Ureter (tissue), 1 donor: ENCODE measurements around the gene NCKAP5. TPM values are rescaled to one million over a fixed set of nuclear protein-coding genes. Genes with fewer than 3 reads are reported as not detected.
"Not testable (repeated sequence)": the region's sequence is repeated elsewhere in the genome, so short reads cannot be mapped to it uniquely, and the experiment has no call there.

Source experiments
- DNase-seq: peaks from one replicate; pipeline ENCODE4 v3.0.0-alpha.2; 2020; ENCODE audit warnings: low spot score
- total RNA-seq: library from RNA; stranded (reverse); gene quantifications from one replicate; pipeline ENCODE4 v1.2.4, GENCODE V29; 2023
- donor health status: DM: yes; HTN: yes; CAD: no.

Gene NCKAP5
- total RNA-seq, 1 donor from 2014 or later = 7.3 TPM

DNA sequence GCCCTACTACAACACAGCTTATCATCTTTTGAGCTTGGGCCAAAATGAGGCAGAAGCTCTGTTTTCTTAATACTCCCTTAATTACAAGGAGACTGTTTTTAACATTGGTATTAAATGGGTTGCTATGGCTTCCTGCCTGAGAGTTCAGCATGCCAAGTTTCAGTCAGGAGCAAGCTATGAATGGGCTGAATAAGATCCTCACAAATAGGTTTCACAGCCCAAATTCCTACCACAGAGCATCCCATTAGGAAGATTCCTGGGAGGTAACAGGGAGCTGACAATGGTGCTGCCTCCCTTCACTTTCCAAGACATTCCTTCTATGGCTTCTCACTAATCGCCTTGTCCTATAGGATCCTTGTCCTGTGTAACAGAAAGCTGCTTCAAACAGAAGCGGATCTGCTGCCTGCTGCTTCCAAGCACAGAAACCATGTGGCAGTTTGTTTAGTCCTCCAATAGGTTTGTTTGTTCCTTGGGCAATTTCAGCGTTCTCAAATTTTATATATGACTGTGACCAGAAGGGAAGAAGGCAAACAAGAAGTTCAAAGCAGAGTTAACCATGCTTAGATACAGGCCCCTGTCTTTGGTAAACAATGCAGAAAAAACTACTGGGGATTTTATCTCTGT is 70.9 kb downstream of the NCKAP5 start:
- DNase-seq = no peak

GRCh38 chr2:133496501-133497269 is 71.6 kb downstream of the NCKAP5 start:
- DNase-seq = no peak

DNA sequence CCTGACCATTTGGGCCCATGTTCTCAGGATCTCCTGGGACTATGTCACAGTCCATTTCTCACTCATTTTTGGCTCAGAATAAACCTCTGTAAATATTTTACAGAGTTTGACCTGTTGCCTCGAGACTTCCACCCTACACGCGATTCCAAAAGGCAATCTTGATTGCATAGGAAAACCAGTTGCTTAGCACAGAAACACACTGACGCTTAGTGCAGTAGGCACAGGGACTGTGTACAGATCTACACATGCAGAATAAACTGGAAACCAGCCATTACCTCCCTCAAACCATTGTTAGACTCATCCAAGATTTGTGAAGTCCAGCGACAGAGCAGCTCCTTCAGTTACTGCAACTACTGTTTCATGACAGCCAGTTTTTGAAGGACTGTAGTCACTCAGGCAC is 73.0 kb downstream of the NCKAP5 start:
- DNase-seq = no peak

DNA sequence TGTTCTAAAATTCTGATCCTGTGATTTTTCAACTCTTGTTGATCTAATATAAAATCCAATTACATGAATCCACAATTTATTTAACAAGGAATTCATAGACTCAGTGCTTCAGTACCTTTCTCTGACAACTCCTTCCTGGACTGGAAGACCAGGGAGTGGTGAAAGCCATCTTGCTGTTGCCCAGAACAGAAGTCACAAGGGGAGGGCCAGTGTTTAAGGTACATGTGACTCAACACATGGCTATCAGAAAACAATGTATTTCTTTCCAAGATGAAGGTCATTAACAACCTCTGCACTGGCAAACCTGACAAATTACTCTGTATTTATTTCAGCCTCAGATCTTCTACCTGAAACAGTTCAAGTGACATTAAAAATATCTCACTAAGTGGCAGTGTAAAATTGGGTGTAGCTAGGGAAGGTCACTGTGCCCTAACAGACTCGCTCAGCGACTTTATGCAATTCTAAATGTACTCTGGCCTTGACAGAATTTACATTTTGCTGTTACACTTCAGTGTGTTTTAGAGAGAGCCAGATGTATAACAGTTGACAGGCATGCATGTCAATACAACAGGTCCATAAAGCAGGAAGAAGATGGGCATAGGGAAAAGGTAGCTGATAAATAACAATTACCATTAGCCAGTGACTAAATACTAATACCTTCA is 75.4 kb downstream of the NCKAP5 start:
- DNase-seq = no peak

DNA sequence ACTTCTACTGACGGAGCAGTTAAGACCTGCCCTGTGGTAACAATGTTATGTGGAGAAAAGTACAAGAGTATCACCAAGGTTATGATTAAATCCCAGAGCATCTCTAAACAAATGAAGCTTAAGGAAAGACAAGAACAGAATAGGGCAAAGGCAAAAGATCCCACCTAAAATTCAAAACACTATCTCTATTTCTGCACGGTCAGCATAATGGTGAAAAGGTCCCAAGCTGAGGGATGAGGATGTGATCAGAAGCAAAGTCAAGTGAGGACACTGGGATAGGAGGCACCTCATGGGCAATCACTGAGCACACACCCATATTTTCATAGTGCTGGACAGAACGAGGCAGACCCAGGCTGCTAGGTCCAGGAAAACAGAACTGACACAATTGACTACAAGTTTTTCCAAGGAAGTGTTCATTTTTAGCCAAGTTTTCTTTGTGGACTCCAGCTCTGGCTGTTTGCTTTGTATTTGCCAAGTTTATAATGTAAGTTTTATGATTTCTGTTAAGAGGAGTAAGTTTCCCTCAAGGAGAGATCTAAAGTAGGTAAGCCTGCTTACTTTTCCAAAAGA is 77.8 kb downstream of the NCKAP5 start:
- DNase-seq = no peak

GRCh38 chr2:133489641-133490410 is 78.4 kb downstream of the NCKAP5 start:
- DNase-seq = no peak

- no peak for DNase-seq
These were observed 79.1 kb downstream of the NCKAP5 start for GRCh38 chr2:133489146-133489545.

- no peak for DNase-seq
These were observed 81.5 kb downstream of the NCKAP5 start for GRCh38 chr2:133486771-133487191.

GRCh38 chr2:133485868-133486267 is 82.4 kb downstream of the NCKAP5 start:
- no peak for DNase-seq

- DNase-seq = no peak
These were observed 83.5 kb downstream of the NCKAP5 start for GRCh38 chr2:133484784-133485183.

GRCh38 chr2:133484106-133484505 is 84.2 kb downstream of the NCKAP5 start:
- DNase-seq = no peak

DNA sequence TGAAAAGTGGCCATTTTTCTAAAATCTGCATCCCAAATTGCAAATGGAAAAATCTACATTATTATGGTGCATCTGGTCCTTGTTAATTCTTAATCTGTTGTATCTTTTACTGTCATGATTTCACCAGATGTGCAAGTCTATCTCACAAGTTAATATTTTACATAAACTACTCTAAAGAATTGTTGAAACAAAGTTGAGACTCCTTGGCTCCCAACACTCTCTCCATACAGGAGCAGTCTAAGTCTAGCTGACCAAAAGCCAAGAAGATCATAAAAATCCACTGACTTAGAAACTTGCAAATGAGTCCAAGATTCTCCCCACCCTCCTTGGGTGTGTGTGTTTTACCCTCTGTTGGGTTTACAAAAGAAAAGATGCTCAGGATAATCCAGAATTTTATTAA is 85.1 kb downstream of the NCKAP5 start:
- no peak for DNase-seq

DNA sequence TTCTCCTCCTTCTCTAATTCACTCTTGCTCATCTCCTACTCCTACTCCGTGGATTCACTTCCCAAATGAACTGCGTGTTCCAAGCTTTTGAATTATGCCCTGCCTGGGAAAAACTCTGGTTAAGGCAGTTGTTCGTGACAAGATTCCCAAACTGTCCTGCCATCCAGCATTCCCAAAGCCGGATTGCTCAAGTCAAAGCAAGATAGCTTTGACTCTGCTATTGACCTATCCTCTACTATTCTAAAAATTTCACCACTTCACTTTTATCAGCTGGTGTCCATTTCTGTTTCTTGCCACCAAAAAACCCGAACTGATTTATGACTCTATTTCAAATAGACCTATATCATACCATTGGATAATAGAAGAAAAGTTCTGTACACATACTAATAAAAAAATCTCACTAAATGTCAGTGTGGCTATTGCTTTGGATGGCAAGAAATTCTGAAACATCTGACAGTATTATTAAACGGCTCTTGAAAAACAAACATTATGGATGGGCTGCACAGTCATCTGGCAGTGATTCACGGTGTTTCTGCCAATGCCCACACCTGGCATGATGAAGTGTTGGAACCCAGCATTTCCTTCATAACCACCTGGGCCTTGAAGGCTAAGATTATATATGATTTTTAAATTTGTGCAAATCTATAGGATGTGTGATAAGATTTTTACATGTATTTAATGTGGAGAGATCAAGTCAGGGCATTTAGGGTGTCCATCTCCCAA is 87.4 kb downstream of the NCKAP5 start:
- DNase-seq = no peak

- DNase-seq = no peak
These were observed 90.7 kb downstream of the NCKAP5 start for GRCh38 chr2:133477616-133477990.

GRCh38 chr2:133476931-133477615 is 91.2 kb downstream of the NCKAP5 start:
- DNase-seq = no peak

DNA sequence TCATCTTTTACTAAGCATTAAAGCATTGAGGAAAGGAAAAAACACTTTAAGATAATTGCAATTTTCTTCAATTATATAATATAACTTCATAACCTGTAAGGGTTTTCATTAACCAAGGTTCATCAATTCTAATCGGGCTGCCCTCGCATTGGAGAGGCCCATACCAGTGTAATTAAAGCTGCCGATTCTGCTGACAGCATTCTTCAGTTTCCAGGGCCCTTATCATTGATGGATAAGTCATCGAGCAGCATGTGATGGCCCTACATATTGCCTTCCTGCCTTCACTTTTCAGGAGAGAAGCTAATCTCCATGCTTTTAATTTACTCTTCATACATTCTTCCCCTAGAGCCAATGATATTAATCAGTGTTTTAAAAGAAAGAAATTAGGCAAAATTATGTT is 92.0 kb downstream of the NCKAP5 start:
- DNase-seq = no peak

- no peak for DNase-seq
These were observed 92.7 kb downstream of the NCKAP5 start for GRCh38 chr2:133475610-133476009.

GRCh38 chr2:133470446-133470845 is 97.8 kb downstream of the NCKAP5 start:
- not testable (repeated sequence) for DNase-seq

- DNase-seq = no peak
These were observed 105.5 kb downstream of the NCKAP5 start for GRCh38 chr2:133462811-133463210.

GRCh38 chr2:133461484-133461883 is 106.8 kb downstream of the NCKAP5 start:
- no peak for DNase-seq

GRCh38 chr2:133459590-133459989 is 108.7 kb downstream of the NCKAP5 start:
- no peak for DNase-seq
